GM12891 (cell line): Measurements from ENCODE around the gene FAM118A.

Experiments
- POLR2A ChIP-seq: IDR thresholded peaks from 2 replicates; pipeline ENCODE4 v1.6.1; 2011; ENCODE audit warnings: low read depth, low read length, control low read depth
- POLR2AphosphoS5 ChIP-seq: IDR thresholded peaks from 2 replicates; pipeline ENCODE4 v1.6.1; 2011; ENCODE audit warnings: low read depth, low read length, control low read depth
- POU2F2 ChIP-seq: IDR thresholded peaks from 2 replicates; pipeline ENCODE4 v1.6.1; 2011; ENCODE audit warnings: low read depth, mild to moderate bottlenecking, control low read depth, low read length, moderate library complexity
- SPI1 ChIP-seq: IDR thresholded peaks from 2 replicates; pipeline ENCODE4 v1.6.1; 2011; ENCODE audit warnings: low read depth, low read length, control low read depth
- TAF1 ChIP-seq: IDR thresholded peaks from 2 replicates; pipeline ENCODE4 v1.6.1; 2011; ENCODE audit warnings: low read depth, low read length, control low read depth

DNA sequence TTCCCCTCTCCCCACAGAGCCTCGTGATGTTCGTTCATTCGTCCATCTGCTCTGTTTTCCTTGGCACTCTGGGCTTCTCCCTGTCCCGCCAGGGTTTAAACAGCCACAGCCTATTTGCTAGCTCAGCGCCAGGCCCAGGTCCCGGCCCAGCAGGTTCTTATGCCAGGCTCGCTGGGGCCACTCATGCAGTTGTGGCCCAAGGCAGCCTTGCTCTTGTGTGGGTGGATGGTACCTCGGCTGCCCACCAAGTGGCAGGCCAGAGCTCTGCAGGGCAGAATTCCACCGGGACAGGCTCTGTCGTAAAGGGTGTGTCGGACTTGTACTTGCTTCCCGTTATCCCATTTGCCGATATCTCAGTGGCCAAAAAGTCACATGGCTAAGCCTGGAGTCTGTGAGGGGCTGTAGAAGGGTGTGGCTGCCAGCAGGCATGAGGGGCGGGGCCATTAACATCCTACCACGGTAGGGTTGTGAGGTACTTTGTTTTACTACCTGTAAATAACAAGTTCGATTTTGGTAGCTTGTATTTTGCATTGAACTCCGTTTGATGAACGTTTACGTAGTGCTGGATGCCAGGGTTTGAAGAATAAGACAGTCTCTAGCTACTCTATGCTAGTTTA, 7.9 kb downstream of the FAM118A start:
- TF ChIP-seq TAF1 (no peak), SPI1 (no peak), POLR2A (no peak), POLR2AphosphoS5 (no peak), POU2F2 (no peak)
